ENCODE data around the gene PRLR. TPM values are rescaled to one million over a fixed set of nuclear protein-coding genes. Genes with fewer than 3 reads are reported as not detected.

PRLR gene
- total RNA-seq, 1 experiment from 2014 or later: 2.5 TPM

- no peak overlapping the region for H2BK15ac ChIP-seq (ENCODE audit: low read depth, low read length)
- H3K9me3 ChIP-seq (ENCODE audit: control insufficient read depth, low read depth, low read length): no peaks in the 10 kb centered on the region
- Mint-ChIP-seq H3K27me3 (ENCODE audit: low read depth) (no peaks in the 10 kb centered on the region), H3K36me3 (ENCODE audit: insufficient read depth in 1 of 3, low read depth in 3 of 3) (peaks cover 0 to 2% (median 0%) of the 10 kb centered on the region in 3 experiments; a peak in 1 of 7 replicates), H3K9me3 (no peaks in the 10 kb centered on the region; a peak in 1 of 5 replicates), H3K4me3 (no peak overlapping the region), H3K4me1 (peaks cover 11 to 17% of the 10 kb centered on the region in 2 experiments), H3K27ac (no peak overlapping the region)
- no peak for DNase-seq
- no peak overlapping the region for H3K14ac ChIP-seq (ENCODE audit: insufficient read depth, low read length)
- no peaks in the 10 kb centered on the region for H3K23me2 ChIP-seq (ENCODE audit: insufficient read length, low read depth, low read length, poor library complexity, severe bottlenecking)
- no peaks in the 10 kb centered on the region for H3K4me1 ChIP-seq (ENCODE audit: insufficient read depth, low read length)
- no peak overlapping the region for H2BK5ac ChIP-seq (ENCODE audit: insufficient read length, low read length)
- no peak overlapping the region for H2AK5ac ChIP-seq (ENCODE audit: insufficient read length, low read length)
- H3K27me3 ChIP-seq (ENCODE audit: insufficient read depth, low read length): no peaks in the 10 kb centered on the region
- H3T11ph ChIP-seq (ENCODE audit: low read length): no peak overlapping the region
- no peak overlapping the region for H3K4ac ChIP-seq (ENCODE audit: low read depth, low read length)
- H3K9ac ChIP-seq (ENCODE audit: extremely low read depth, insufficient read length, low read length): no peak overlapping the region
- H4K20me1 ChIP-seq (ENCODE audit: control insufficient read depth, insufficient read depth, insufficient read length): no peaks in the 10 kb centered on the region
- H2BK20ac ChIP-seq (ENCODE audit: low read depth, low read length, poor library complexity, severe bottlenecking): no peak overlapping the region
- no peaks in the 10 kb centered on the region for H3K79me1 ChIP-seq (ENCODE audit: insufficient read depth, low read depth, low read length, poor library complexity, severe bottlenecking)
- H2AFZ ChIP-seq (ENCODE audit: low read length): no peak overlapping the region
- no peaks in the 10 kb centered on the region for H3K79me2 ChIP-seq (ENCODE audit: insufficient read depth, low read length)
- no peak overlapping the region for H3K4me2 ChIP-seq (ENCODE audit: insufficient read depth, insufficient read length, low read length)
- no peak overlapping the region for H2BK120ac ChIP-seq (ENCODE audit: low read depth, low read length, poor library complexity, severe bottlenecking)
- no peak overlapping the region for H3K56ac ChIP-seq (ENCODE audit: insufficient read length, low read depth, low read length)
- no peak overlapping the region for H3K27ac ChIP-seq (ENCODE audit: insufficient read length, low read depth, low read length)
- H4K8ac ChIP-seq (replicated peaks; ENCODE audit: insufficient read length, low read depth, low read length): no peak overlapping the region
- H3K23ac ChIP-seq (ENCODE audit: insufficient read length, low read depth, low read length): no peak overlapping the region
- no peak overlapping the region for H4K5ac ChIP-seq (ENCODE audit: insufficient read length, low read depth, low read length)
- H4K91ac ChIP-seq (ENCODE audit: insufficient read length, low read depth, low read length): no peak overlapping the region
- H3K18ac ChIP-seq (ENCODE audit: insufficient read length, low read depth, low read length): no peak overlapping the region
- no peak for TF ChIP-seq CTCF (conservative IDR thresholded peaks at IDR 0.05)
- H2BK12ac ChIP-seq (ENCODE audit: insufficient read length, low read depth, low read length): no peak overlapping the region
- no CpG with 5 or more reads among the region's 3 CpGs for WGBS (ENCODE audit: extremely low coverage, insufficient read length, low lambda C conversion rate)
These were observed 72.1 kb downstream of the PRLR start for GRCh38 chr5:35158204-35158603.
